Endothelial cell (in vitro differentiated cells): ENCODE measurements around the gene PIP4K2B. TPM values are rescaled to one million over a fixed set of nuclear protein-coding genes. Genes with fewer than 3 reads are reported as not detected.

Experiments
- DNase-seq: peaks from one replicate; pipeline ENCODE4 v3.0.0; 2021; ENCODE audit warnings: low spot score
- H3K27ac Mint-ChIP-seq: one replicate; pipeline ENCODE4 v1.8.0; 2021; ENCODE audit warnings: mixed read lengths, inconsistent platforms; ENCODE audit not compliant: unreplicated experiment
- H3K27me3 Mint-ChIP-seq: one replicate; pipeline ENCODE4 v1.8.0; 2021; ENCODE audit warnings: mild to moderate bottlenecking, moderate library complexity, mixed read lengths, inconsistent platforms; ENCODE audit not compliant: unreplicated experiment
- H3K36me3 Mint-ChIP-seq: one replicate; pipeline ENCODE4 v1.8.0; 2021; ENCODE audit warnings: mild to moderate bottlenecking, low read depth, mixed read lengths, inconsistent platforms; ENCODE audit not compliant: unreplicated experiment
- H3K4me1 Mint-ChIP-seq: one replicate; pipeline ENCODE4 v1.8.0; 2021; ENCODE audit warnings: mild to moderate bottlenecking, mixed read lengths, inconsistent platforms; ENCODE audit not compliant: unreplicated experiment
- H3K4me3 Mint-ChIP-seq: one replicate; pipeline ENCODE4 v1.8.0; 2021; ENCODE audit warnings: mild to moderate bottlenecking, mixed read lengths, inconsistent platforms; ENCODE audit not compliant: unreplicated experiment
- H3K9me3 Mint-ChIP-seq: one replicate; pipeline ENCODE4 v1.8.0; 2021; ENCODE audit warnings: mixed read lengths, inconsistent platforms; ENCODE audit not compliant: unreplicated experiment
- total RNA-seq: library from RNA; stranded (reverse); fragmentation: NEBNext Ultra II Directional; extraction: Animal tissue kit (Norgen Biotek cat#: 25700); gene quantifications from one replicate; pipeline ENCODE4 v1.2.1, GENCODE V29; 2021; ENCODE audit not compliant: unreplicated experiment
- TF ChIP-seq, protein P1 (sequence below): fragments of 200-600 bp; sonication (generic); IDR thresholded peaks from one replicate; pipeline ENCODE4 v1.5.0; 2021; ENCODE audit warnings: antibody characterized with exemption; ENCODE audit not compliant: unreplicated experiment

Gene PIP4K2B
- total RNA-seq, 1 donor from 2014 or later, result 91.7 TPM

DNA sequence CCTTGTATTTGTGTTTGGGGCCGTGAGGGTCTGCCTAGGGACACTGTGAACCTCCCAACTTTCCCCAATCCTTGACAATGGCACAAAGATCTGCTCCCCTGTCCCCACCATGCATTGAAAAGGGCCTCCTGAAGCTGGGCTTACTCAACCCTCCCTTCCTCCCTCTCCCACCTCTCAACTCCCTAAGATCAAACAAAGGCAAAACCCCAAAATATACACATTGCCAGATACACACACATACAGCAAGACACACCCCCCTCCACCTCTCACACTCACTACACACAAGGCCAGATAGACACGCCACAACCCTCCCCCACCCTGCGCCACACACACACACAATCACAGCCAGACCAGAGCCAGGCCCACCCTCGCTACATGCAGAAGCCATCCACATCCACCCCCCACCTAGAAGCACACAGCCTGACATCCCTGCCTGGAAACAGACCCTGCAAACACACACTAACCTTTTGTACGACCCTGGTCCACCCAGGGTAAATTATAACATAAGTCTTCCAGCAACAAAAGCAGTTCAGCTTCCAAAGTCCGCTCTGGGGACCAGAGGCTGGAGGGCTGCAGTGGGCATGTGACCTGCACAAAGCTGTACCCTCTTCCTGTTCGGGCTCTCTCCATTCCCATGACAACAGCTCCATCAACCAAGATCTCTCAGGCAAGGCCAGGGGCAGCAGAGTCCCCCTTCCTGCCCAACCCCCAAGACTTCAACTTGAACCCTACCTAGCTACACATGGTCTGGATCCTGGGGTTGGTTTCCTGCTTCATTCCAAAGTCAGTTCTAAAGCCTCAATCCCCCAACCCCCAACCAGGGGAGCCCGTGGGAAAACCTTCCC, 53.1 kb downstream of the PIP4K2B start:
- H3K4me1 Mint-ChIP-seq, result peaks cover 48% of the 10 kb centered on the region
- H3K4me3 Mint-ChIP-seq, result peak overlapping the region; percentile 87
- peaks cover 12% of the 10 kb centered on the region for H3K27me3 Mint-ChIP-seq
- H3K9me3 Mint-ChIP-seq, result no peaks in the 10 kb centered on the region
- TF ChIP-seq, protein P1, sequence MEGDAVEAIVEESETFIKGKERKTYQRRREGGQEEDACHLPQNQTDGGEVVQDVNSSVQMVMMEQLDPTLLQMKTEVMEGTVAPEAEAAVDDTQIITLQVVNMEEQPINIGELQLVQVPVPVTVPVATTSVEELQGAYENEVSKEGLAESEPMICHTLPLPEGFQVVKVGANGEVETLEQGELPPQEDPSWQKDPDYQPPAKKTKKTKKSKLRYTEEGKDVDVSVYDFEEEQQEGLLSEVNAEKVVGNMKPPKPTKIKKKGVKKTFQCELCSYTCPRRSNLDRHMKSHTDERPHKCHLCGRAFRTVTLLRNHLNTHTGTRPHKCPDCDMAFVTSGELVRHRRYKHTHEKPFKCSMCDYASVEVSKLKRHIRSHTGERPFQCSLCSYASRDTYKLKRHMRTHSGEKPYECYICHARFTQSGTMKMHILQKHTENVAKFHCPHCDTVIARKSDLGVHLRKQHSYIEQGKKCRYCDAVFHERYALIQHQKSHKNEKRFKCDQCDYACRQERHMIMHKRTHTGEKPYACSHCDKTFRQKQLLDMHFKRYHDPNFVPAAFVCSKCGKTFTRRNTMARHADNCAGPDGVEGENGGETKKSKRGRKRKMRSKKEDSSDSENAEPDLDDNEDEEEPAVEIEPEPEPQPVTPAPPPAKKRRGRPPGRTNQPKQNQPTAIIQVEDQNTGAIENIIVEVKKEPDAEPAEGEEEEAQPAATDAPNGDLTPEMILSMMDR, result no peak
- peaks cover 18% of the 10 kb centered on the region for H3K36me3 Mint-ChIP-seq
- H3K27ac Mint-ChIP-seq, result peak overlapping the region; percentile 22
- DNase-seq, result no peak

DNA sequence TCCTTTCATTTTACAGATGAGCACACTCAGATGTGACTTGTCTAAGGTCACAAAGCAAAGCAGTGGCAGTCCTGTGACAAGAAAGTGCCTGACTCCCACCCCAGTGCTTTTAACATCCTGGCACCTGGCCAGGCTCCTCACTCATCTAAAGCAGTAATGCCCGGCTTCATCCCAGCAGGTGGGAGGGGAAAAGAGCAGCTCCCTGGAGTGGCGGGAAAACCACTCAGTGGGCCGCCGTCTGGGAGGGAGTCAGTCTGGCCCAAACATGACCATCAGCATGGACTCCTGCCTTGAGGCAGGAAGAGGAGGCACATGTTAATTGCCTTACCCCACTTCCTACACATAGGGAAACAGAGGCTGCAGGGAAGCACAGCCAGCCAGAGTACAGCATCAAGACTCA, 53.8 kb downstream of the PIP4K2B start:
- Mint-ChIP-seq H3K36me3 (peaks cover 14% of the 10 kb centered on the region), H3K27ac (no peak overlapping the region), H3K9me3 (no peaks in the 10 kb centered on the region), H3K4me3 (peak overlapping the region; percentile 42), H3K27me3 (peaks cover 12% of the 10 kb centered on the region), H3K4me1 (peaks cover 48% of the 10 kb centered on the region)
- TF ChIP-seq, protein P1, result no peak
- DNase-seq, result no peak

DNA sequence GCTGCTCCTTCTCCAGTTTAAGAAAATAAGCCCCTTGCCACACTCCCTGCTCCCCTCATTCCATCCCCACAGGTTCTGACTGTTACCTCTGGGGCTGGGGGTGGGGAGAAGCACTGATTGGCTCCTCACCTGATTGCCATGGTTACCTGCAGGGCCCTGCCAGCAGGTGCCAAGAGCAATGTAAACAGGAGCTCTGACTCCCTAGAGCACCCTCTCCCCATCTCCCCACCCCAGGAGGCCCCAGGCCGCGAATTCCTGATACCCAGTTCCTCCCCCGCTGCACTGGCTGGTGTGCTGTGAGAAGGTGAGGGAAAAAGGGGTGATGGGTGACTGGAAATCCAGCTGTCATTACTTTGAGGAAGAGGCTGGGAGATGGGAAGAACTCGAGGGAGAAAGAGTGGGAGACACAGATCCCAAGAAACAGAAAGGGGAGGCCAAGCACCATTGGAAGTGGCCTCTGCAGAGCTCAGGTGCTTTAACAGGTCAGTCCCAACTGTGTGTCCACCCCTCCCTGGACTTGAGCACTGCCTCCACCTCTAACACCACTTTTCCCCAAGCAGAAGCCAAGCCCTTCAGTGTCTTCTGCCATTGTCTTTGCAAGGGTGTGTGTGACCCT, 55.7 kb downstream of the PIP4K2B start:
- no peak for DNase-seq
- no peak overlapping the region for H3K4me3 Mint-ChIP-seq
- peaks cover 42% of the 10 kb centered on the region for H3K4me1 Mint-ChIP-seq
- H3K27ac Mint-ChIP-seq, result no peak overlapping the region
- peaks cover 14% of the 10 kb centered on the region for H3K36me3 Mint-ChIP-seq
- H3K27me3 Mint-ChIP-seq, result peaks cover 12% of the 10 kb centered on the region
- TF ChIP-seq, protein P1, result no peak
- no peaks in the 10 kb centered on the region for H3K9me3 Mint-ChIP-seq

DNA sequence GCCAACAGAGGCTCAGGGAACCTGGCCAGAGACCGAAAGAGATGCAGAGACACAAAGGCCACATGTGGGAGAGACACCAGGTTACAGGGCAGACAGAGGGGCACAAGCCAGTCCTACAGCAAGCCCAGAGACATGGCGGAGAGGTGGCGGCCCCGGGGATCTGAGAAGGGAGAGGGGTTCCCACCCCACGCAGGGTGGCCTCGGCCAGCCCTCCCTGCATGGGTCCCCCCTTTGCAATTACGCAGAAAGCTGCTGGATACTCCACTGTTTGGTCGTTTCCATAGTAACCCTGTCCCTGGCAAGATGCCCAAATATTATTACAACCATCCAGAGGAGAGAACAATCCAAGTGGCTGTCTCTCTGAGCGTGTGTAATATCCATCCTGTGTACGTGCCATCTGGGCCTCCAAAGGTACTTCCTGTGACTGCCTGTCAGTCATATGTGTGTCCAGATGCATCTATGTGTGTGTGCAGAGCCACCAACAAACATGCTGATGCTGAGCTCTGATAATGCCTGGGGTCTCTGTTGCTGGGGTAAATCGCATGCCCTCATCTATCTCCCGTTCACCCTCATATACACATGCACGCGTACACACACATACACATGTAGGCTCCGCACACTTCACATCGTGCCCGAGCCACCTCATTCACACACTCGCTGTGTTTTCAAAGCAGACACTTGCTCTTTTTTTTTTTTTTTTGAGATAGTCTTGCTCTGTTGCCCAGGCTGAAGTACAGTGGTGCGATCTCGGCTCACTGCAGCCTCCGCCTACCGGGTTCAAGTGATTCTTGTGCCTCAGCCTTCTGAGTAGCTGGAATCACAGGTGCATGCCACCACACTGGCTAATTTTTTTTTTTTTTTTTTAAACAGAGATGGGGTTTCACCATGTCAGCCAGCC, 56.7 kb downstream of the PIP4K2B start:
- peaks cover 14% of the 10 kb centered on the region for H3K27me3 Mint-ChIP-seq
- TF ChIP-seq, protein P1, result no peak
- peaks cover 20% of the 10 kb centered on the region for H3K36me3 Mint-ChIP-seq
- peaks cover 42% of the 10 kb centered on the region for H3K4me1 Mint-ChIP-seq
- no peak for DNase-seq
- H3K27ac Mint-ChIP-seq, result peak overlapping the region; percentile 24
- H3K4me3 Mint-ChIP-seq, result peak overlapping the region; percentile 56
- no peaks in the 10 kb centered on the region for H3K9me3 Mint-ChIP-seq
